ENCODE measurements around the gene FAM193B.
"Not testable (repeated sequence)": the region's sequence is repeated elsewhere in the genome, so short reads cannot be mapped to it uniquely, and the experiment has no call there.

FAM193B gene

GRCh38 chr5:177489119-177489716 is 65.1 kb downstream of the FAM193B start:
- Histone ChIP-seq H3K18ac (ENCODE audit: low read length) (no peak overlapping the region), H4K5ac (ENCODE audit: low read length) (no peak overlapping the region), H3K27me3 (ENCODE audit: insufficient read depth, low read length, poor library complexity) (no peaks in the 10 kb centered on the region), H3K4ac (ENCODE audit: low read depth, low read length) (no peak overlapping the region), H2BK120ac (ENCODE audit: low read depth, low read length) (no peak overlapping the region), H3K36me3 (ENCODE audit: control insufficient read depth, insufficient read depth, low read length) (peaks cover 20% of the 10 kb centered on the region), H3K79me2 (ENCODE audit: control insufficient read depth, insufficient read depth, low read length) (no peaks in the 10 kb centered on the region), H3K4me2 (ENCODE audit: low read length) (no peak overlapping the region), H2BK15ac (replicated peaks; ENCODE audit: low read depth) (no peak overlapping the region), H4K8ac (ENCODE audit: low read depth, low read length) (no peak overlapping the region), H2AK5ac (ENCODE audit: low read length) (no peak overlapping the region), H3K4me1 (ENCODE audit: control insufficient read depth, low read depth, low read length) (peaks cover 2% of the 10 kb centered on the region), H3K27ac (ENCODE audit: low read depth, low read length) (no peak overlapping the region), H2BK5ac (ENCODE audit: low read length) (no peak overlapping the region), H3K56ac (ENCODE audit: low read length) (no peak overlapping the region), H3K9ac (ENCODE audit: low read length) (no peak overlapping the region), H3K4me3 (ENCODE audit: low read length) (no peak overlapping the region), H3K79me1 (ENCODE audit: low read length) (peaks cover 6% of the 10 kb centered on the region), H3K23ac (ENCODE audit: low read length) (no peak overlapping the region)
- no peak for DNase-seq
- no CpG with 5 or more reads among the region's 26 CpGs for WGBS (ENCODE audit: extremely low coverage, insufficient coverage, low lambda C conversion rate)

DNA sequence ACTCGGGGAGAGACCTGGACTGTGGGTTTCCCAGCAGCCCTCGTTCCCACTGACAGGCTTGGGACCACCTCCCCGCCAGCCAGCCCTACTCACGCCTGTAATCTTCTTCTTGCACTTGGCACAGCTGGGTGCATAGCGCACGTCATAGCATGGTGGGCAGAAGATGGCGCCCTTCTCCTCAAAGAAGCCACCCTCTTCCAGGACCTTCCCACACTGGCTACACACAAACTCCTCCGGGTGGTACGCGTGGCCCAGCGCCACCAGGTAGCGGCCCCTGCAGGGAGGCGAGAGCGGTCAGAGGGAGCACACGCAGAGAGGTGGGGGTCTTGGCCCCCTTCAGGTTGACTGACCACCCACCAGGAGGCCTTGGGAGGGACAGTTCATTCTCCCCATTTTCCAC is 66.4 kb downstream of the FAM193B start:
- WGBS (ENCODE audit: extremely low coverage, insufficient coverage, low lambda C conversion rate) = no CpG with 5 or more reads among the region's 15 CpGs
- H3K36me3 ChIP-seq (ENCODE audit: control insufficient read depth, insufficient read depth, low read length) = peaks cover 23% of the 10 kb centered on the region

GRCh38 chr5:177487144-177487543 is 67.2 kb downstream of the FAM193B start:
- no peak for DNase-seq
- WGBS (ENCODE audit: extremely low coverage, insufficient coverage, low lambda C conversion rate) = no CpG with 5 or more reads among the region's 8 CpGs

More for the DNA sequence above, 66.4 kb downstream of the FAM193B start:
- no peak overlapping the region for H3K4me3 ChIP-seq (ENCODE audit: low read length)
- no peak overlapping the region for H4K8ac ChIP-seq (ENCODE audit: low read depth, low read length)
- H3K9ac ChIP-seq (ENCODE audit: low read length) = no peak overlapping the region
- H2BK5ac ChIP-seq (ENCODE audit: low read length) = no peak overlapping the region
- no peak for DNase-seq
- H2BK15ac ChIP-seq (replicated peaks; ENCODE audit: low read depth) = no peak overlapping the region
- H3K56ac ChIP-seq (ENCODE audit: low read length) = no peak overlapping the region
- no peaks in the 10 kb centered on the region for H3K4me1 ChIP-seq (ENCODE audit: control insufficient read depth, low read depth, low read length)
- H4K5ac ChIP-seq (ENCODE audit: low read length) = no peak overlapping the region
- no peaks in the 10 kb centered on the region for H3K79me2 ChIP-seq (ENCODE audit: control insufficient read depth, insufficient read depth, low read length)
- H3K4me2 ChIP-seq (ENCODE audit: low read length) = no peak overlapping the region
- H2BK120ac ChIP-seq (ENCODE audit: low read depth, low read length) = no peak overlapping the region
- H3K79me1 ChIP-seq (ENCODE audit: low read length) = peaks cover 6% of the 10 kb centered on the region
- H3K23ac ChIP-seq (ENCODE audit: low read length) = no peak overlapping the region
- H3K27ac ChIP-seq (ENCODE audit: low read depth, low read length) = no peak overlapping the region
- no peaks in the 10 kb centered on the region for H3K27me3 ChIP-seq (ENCODE audit: insufficient read depth, low read length, poor library complexity)
- no peak overlapping the region for H2AK5ac ChIP-seq (ENCODE audit: low read length)
- no peak overlapping the region for H3K4ac ChIP-seq (ENCODE audit: low read depth, low read length)
- no peak overlapping the region for H3K18ac ChIP-seq (ENCODE audit: low read length)

GRCh38 chr5:177486256-177486655 is 68.1 kb downstream of the FAM193B start:
- Histone ChIP-seq H3K4ac (ENCODE audit: low read depth, low read length) (no peak overlapping the region), H3K4me1 (ENCODE audit: control insufficient read depth, low read depth, low read length) (no peaks in the 10 kb centered on the region), H3K18ac (ENCODE audit: low read length) (no peak overlapping the region), H3K4me2 (ENCODE audit: low read length) (no peak overlapping the region), H3K4me3 (ENCODE audit: low read length) (no peak overlapping the region), H3K79me2 (ENCODE audit: control insufficient read depth, insufficient read depth, low read length) (no peaks in the 10 kb centered on the region), H3K27ac (ENCODE audit: low read depth, low read length) (no peak overlapping the region), H4K5ac (ENCODE audit: low read length) (no peak overlapping the region), H3K9ac (ENCODE audit: low read length) (no peak overlapping the region), H3K56ac (ENCODE audit: low read length) (no peak overlapping the region), H3K79me1 (ENCODE audit: low read length) (peaks cover 6% of the 10 kb centered on the region), H3K36me3 (ENCODE audit: control insufficient read depth, insufficient read depth, low read length) (peaks cover 27% of the 10 kb centered on the region), H2BK15ac (replicated peaks; ENCODE audit: low read depth) (no peak overlapping the region), H2BK120ac (ENCODE audit: low read depth, low read length) (no peak overlapping the region), H3K23ac (ENCODE audit: low read length) (no peak overlapping the region), H4K8ac (ENCODE audit: low read depth, low read length) (no peak overlapping the region), H2BK5ac (ENCODE audit: low read length) (no peak overlapping the region), H2AK5ac (ENCODE audit: low read length) (no peak overlapping the region), H3K27me3 (ENCODE audit: insufficient read depth, low read length, poor library complexity) (no peaks in the 10 kb centered on the region)
- no CpG with 5 or more reads among the region's 3 CpGs for WGBS (ENCODE audit: extremely low coverage, insufficient coverage, low lambda C conversion rate)
- DNase-seq = no peak

More at GRCh38 chr5:177487144-177487543, 67.2 kb downstream of the FAM193B start:
- Histone ChIP-seq H3K9ac (ENCODE audit: low read length) (no peak overlapping the region), H4K8ac (ENCODE audit: low read depth, low read length) (no peak overlapping the region), H3K18ac (ENCODE audit: low read length) (no peak overlapping the region), H3K36me3 (ENCODE audit: control insufficient read depth, insufficient read depth, low read length) (peaks cover 23% of the 10 kb centered on the region), H2AK5ac (ENCODE audit: low read length) (no peak overlapping the region), H3K27me3 (ENCODE audit: insufficient read depth, low read length, poor library complexity) (no peaks in the 10 kb centered on the region), H3K79me1 (ENCODE audit: low read length) (peaks cover 6% of the 10 kb centered on the region), H3K56ac (ENCODE audit: low read length) (no peak overlapping the region), H2BK15ac (replicated peaks; ENCODE audit: low read depth) (no peak overlapping the region), H3K27ac (ENCODE audit: low read depth, low read length) (no peak overlapping the region), H4K5ac (ENCODE audit: low read length) (no peak overlapping the region), H2BK120ac (ENCODE audit: low read depth, low read length) (no peak overlapping the region), H2BK5ac (ENCODE audit: low read length) (no peak overlapping the region), H3K4ac (ENCODE audit: low read depth, low read length) (no peak overlapping the region), H3K4me1 (ENCODE audit: control insufficient read depth, low read depth, low read length) (no peaks in the 10 kb centered on the region), H3K4me3 (ENCODE audit: low read length) (no peak overlapping the region), H3K79me2 (ENCODE audit: control insufficient read depth, insufficient read depth, low read length) (no peaks in the 10 kb centered on the region), H3K23ac (ENCODE audit: low read length) (no peak overlapping the region), H3K4me2 (ENCODE audit: low read length) (no peak overlapping the region)

GRCh38 chr5:177485753-177486152 is 68.6 kb downstream of the FAM193B start:
- no CpG with 5 or more reads among the region's 3 CpGs for WGBS (ENCODE audit: extremely low coverage, insufficient coverage, low lambda C conversion rate)
- not testable (repeated sequence) for H2AK5ac ChIP-seq (ENCODE audit: low read length); H3K56ac ChIP-seq (ENCODE audit: low read length); H3K4me1 ChIP-seq (ENCODE audit: control insufficient read depth, low read depth, low read length); H3K27me3 ChIP-seq (ENCODE audit: insufficient read depth, low read length, poor library complexity); H3K23ac ChIP-seq (ENCODE audit: low read length); H3K18ac ChIP-seq (ENCODE audit: low read length); DNase-seq; H2BK5ac ChIP-seq (ENCODE audit: low read length); H3K4ac ChIP-seq (ENCODE audit: low read depth, low read length); H2BK15ac ChIP-seq (replicated peaks; ENCODE audit: low read depth); H3K9ac ChIP-seq (ENCODE audit: low read length); H4K5ac ChIP-seq (ENCODE audit: low read length); H3K79me1 ChIP-seq (ENCODE audit: low read length); H3K4me3 ChIP-seq (ENCODE audit: low read length); H4K8ac ChIP-seq (ENCODE audit: low read depth, low read length); H3K4me2 ChIP-seq (ENCODE audit: low read length); H2BK120ac ChIP-seq (ENCODE audit: low read depth, low read length); H3K79me2 ChIP-seq (ENCODE audit: control insufficient read depth, insufficient read depth, low read length); H3K27ac ChIP-seq (ENCODE audit: low read depth, low read length)
- H3K36me3 ChIP-seq (ENCODE audit: control insufficient read depth, insufficient read depth, low read length) = peaks cover 27% of the 10 kb centered on the region

Measured in mesendoderm (in vitro differentiated cells).